Right forelimb (tissue), 1 donor: ENCODE data around the gene MCL1.
"Not testable (repeated sequence)": the region's sequence is repeated elsewhere in the genome, so short reads cannot be mapped to it uniquely, and the experiment has no call there.

ENCODE experiments used
- DNase-seq: peaks from one replicate; pipeline ENCODE4 v3.0.0-alpha.2; 2018

MCL1 gene

GRCh38 chr1:150579110-150579944 is at the start of gene MCL1:
MCL1 (minus strand) TSS chr1:150579610; CDS start chr1:150579530, 80 bp downstream.
- peak; percentile 95 for DNase-seq

- DNase-seq = no peak
Measured at GRCh38 chr1:150628766-150629114, 49.3 kb upstream of the MCL1 start.

DNA sequence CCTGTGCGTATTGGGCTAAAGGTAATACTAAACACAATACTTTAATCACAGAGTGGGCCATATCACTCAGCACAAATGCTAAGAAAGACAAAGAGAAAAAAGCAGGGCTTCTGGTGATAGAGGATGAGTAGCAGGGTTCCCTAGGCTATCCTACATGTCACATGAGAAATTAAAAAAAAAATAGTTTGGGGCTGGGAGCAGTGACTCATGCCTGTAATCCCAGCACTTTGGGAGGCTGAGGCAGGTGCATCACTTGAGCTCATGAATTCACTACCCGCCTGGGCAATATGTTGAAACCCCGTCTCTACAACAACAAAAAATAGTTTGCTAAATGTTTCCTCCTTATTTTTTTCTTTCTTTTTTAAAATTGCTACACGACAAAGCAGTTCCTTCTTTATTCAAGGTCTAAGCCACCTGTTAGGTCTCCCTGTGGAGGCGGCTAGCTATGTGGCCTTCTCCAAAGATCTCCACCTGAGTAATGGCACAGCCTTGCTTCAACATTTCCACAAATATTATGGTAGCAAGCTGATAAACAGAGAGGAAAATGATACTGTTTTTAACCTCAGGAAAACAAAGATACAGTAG is 48.5 kb upstream of the MCL1 start:
- DNase-seq = no peak

DNA sequence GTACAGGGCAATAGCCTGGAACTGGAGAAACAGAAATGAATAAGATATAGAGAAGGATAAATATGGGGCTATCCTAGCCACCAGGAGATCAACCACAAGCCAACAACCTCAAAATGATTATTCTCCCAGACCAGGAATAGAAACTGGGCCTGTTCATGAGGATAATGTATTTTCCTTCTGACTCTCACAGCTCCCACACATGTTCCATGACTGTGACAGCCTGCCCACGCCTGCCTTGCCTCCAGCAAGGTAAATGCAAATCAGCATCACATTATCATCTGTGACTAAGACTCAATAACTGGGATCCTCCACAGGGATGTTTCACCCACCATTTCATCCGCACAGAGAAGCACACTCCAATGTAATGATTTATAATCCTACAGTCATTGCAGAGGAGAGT is 46.7 kb upstream of the MCL1 start:
- no peak for DNase-seq

GRCh38 chr1:150624546-150624945 is 45.1 kb upstream of the MCL1 start:
- not testable (repeated sequence) for DNase-seq

DNA sequence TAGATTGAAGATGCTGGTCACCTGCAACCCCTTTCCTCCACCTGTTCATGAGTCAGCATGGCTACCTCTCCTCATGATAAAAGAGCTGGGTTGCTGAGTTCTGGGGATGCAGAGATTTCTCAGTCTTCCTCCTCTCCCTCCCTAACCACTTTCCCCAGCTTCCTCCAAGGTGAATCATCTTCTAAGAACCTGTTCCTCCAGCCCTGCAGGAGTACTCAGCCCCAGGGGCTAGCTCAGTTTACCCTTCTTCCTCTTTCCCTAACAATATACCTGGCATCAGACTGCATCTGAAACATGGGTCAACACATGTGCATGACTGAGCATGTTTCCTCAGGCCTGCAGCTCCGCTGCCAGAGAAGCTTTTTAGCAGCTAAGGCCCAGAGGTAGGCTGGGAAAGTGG is 44.7 kb upstream of the MCL1 start:
- not testable (repeated sequence) for DNase-seq

- DNase-seq = no peak
Measured at GRCh38 chr1:150622303-150622975, 43.0 kb upstream of the MCL1 start.

GRCh38 chr1:150621497-150622302 is 42.3 kb upstream of the MCL1 start:
- no peak for DNase-seq

DNA sequence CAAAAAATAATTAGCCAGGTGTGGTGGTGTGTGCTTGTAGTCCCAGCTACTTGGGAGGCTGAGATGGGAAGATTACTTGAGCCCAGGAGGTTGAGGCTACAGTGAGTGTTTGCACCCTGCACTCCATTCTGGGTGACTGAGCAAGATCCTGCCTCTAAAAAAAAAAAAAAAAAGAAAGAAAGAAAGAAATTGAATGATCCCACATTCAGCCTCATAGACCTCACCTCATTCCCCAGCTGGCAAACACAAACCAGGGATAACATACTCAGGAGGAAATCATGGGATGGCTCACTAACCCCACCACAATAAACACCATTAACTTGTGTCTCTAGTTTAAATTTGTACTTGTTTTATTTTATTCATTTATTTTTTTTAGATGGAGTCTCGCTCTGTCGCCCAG is 41.5 kb upstream of the MCL1 start:
- DNase-seq = no peak

- DNase-seq = no peak
Measured at GRCh38 chr1:150619576-150620509, 40.4 kb upstream of the MCL1 start.

- DNase-seq = no peak
Measured at GRCh38 chr1:150615346-150616201, 36.2 kb upstream of the MCL1 start.

GRCh38 chr1:150613061-150613920 is 33.9 kb upstream of the MCL1 start:
- no peak for DNase-seq

DNA sequence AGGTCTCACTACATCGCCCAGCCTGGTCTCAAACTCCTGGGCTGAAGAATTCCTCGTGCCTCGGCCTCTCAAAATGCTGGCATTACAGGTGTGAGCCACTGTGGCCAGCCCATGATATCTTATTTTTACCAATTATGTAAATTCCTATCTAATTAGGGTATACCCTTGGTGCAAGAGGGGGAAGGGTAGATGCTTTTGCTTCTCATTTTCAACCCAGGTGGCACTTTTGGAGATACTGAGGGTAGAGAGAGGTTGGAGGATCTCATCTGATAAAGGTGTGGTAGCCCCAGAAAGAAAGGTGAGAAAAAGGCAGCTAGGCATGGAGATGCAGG is 32.6 kb upstream of the MCL1 start:
- no peak for DNase-seq

- DNase-seq = no peak
Measured at GRCh38 chr1:150610576-150610975, 31.2 kb upstream of the MCL1 start.

- DNase-seq = no peak
Measured at GRCh38 chr1:150609732-150610131, 30.3 kb upstream of the MCL1 start.

- no peak for DNase-seq
Measured at GRCh38 chr1:150606463-150607142, 27.2 kb upstream of the MCL1 start.

DNA sequence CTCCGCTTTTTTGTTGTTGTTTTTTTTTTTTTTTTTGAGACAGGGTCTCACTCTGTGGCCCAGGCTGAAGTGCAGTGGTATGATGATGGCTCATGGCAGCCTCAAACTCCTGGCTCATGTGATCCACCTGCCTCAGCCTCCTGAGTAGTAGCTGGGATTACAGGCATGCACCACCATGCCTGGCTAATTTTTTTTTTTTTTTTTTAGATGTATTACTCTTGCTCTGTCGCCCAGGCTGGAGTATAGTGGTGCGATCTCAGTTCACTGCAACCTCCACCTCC is 26.0 kb upstream of the MCL1 start:
- DNase-seq = not testable (repeated sequence)

GRCh38 chr1:150604226-150604588 is 24.8 kb upstream of the MCL1 start:
- no peak for DNase-seq

DNA sequence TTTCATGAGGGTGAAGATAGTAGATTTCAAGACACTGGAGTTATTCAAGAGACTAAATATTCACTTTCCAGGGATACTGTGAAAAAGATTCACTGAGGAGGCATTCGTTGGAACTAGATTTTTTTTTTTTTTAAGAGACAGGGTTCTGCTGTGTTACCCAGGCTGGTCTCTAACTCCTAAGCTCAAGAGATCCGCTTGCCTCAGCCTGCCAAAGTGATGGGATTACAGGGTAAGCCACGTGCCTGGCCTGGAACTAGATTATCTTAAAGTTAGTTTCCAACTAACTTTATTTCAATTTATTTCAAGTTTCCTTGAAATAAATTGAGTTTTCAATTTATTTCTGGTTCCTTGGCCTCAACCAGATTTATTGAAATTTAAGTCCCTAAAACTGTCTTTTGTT is 24.3 kb upstream of the MCL1 start:
- DNase-seq = no peak

GRCh38 chr1:150602372-150602771 is 23.0 kb upstream of the MCL1 start:
- DNase-seq = not testable (repeated sequence)
